AG09319 (cell line): ENCODE measurements around the gene FNDC1.

Source experiments
- DNase-seq: peaks from one replicate; pipeline ENCODE4 v3.0.0-alpha.2; 2010; ENCODE audit warnings: low read depth; ENCODE audit errors: extremely low read depth
- TF ChIP-seq, protein P1 (sequence below): IDR thresholded peaks from 2 replicates; pipeline ENCODE4 v1.5.1; 2011; ENCODE audit warnings: low read depth, mild to moderate bottlenecking, inconsistent platforms, low read length, moderate library complexity

Gene FNDC1

DNA sequence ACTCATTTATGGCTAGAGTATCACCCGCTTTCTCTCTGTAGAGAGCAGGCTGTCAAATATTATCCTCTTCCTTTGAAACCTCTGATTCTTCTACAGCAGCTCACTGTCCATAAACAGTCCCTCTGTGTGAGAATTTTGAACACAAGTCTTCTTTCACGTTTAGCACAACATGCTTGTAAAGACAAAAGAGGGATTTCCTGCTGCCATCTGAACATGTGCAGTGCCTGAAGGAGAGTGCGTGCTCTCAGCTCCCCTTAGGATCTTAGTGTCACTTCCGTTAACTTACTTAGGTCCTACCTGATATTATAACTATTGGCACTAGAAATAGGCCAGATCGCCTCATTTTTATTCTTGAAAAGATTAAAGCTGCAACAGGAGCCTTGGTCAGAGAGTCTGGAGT, 50.9 kb downstream of the FNDC1 start:
- TF ChIP-seq, protein P1, sequence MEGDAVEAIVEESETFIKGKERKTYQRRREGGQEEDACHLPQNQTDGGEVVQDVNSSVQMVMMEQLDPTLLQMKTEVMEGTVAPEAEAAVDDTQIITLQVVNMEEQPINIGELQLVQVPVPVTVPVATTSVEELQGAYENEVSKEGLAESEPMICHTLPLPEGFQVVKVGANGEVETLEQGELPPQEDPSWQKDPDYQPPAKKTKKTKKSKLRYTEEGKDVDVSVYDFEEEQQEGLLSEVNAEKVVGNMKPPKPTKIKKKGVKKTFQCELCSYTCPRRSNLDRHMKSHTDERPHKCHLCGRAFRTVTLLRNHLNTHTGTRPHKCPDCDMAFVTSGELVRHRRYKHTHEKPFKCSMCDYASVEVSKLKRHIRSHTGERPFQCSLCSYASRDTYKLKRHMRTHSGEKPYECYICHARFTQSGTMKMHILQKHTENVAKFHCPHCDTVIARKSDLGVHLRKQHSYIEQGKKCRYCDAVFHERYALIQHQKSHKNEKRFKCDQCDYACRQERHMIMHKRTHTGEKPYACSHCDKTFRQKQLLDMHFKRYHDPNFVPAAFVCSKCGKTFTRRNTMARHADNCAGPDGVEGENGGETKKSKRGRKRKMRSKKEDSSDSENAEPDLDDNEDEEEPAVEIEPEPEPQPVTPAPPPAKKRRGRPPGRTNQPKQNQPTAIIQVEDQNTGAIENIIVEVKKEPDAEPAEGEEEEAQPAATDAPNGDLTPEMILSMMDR, result no peak

DNA sequence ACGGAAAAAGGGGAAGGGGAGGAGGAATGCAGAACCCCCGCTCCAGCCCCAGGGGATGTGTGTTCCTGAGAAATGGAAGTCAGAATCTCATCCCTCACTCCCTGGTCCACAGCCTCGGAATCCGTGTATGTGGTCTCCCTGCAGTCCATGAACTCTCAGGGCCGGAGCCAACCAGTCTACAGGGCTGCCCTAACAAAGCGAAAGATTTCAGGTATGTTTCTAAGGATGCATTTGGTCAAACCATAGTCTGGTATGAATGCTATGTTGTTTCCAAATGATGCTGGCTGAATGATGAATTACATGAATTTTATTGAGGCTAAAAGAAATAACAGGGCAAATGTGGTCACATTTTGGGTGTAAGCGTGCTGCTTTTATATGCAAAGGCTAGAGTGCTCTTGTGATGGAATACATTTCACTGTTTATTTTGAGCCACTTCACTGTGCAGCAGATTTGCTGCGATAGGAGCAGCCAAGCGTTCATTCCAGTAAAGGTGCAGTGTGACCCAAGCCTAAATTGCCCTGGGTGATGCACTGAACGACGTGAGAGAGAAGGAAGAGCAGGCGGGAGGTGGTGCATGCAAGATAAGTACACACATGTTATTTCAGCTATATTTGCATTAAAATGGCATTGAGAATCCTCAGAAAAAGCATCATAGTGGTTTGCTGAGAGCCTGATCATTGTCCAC, 52.4 kb downstream of the FNDC1 start:
- no peak for DNase-seq
- TF ChIP-seq, protein P1, result no peak

More for the DNA sequence above, 50.9 kb downstream of the FNDC1 start:
- no peak for DNase-seq

- TF ChIP-seq, protein P1, result no peak
- DNase-seq, result no peak
Observed at GRCh38 chr6:159224452-159224851, 55.3 kb downstream of the FNDC1 start.

GRCh38 chr6:159229651-159230051, 60.5 kb downstream of the FNDC1 start:
- TF ChIP-seq, protein P1, result no peak
- no peak for DNase-seq

DNA sequence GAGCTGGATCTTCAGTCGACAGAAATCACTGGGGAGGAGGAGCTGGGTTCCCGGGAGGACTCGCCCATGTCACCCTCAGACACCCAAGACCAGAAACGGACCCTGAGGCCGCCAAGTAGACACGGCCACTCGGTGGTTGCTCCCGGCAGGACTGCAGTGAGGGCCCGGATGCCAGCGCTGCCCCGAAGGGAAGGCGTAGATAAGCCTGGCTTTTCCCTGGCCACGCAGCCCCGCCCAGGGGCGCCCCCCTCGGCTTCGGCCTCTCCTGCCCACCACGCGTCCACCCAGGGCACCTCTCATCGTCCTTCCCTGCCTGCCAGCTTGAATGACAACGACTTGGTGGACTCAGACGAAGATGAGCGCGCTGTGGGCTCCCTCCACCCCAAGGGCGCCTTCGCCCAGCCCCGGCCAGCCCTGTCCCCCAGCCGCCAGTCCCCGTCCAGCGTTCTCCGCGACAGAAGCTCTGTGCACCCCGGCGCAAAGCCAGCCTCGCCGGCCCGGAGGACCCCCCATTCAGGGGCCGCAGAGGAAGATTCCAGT, 63.0 kb downstream of the FNDC1 start:
- TF ChIP-seq, protein P1, result no peak
- no peak for DNase-seq

- TF ChIP-seq, protein P1, result no peak
- DNase-seq, result no peak
Observed at GRCh38 chr6:159232751-159233150, 63.6 kb downstream of the FNDC1 start.

- no peak for DNase-seq
- TF ChIP-seq, protein P1, result no peak
Observed at GRCh38 chr6:159233365-159234101, 64.3 kb downstream of the FNDC1 start.
